ENCODE measurements around the gene COL7A1.

DNA sequence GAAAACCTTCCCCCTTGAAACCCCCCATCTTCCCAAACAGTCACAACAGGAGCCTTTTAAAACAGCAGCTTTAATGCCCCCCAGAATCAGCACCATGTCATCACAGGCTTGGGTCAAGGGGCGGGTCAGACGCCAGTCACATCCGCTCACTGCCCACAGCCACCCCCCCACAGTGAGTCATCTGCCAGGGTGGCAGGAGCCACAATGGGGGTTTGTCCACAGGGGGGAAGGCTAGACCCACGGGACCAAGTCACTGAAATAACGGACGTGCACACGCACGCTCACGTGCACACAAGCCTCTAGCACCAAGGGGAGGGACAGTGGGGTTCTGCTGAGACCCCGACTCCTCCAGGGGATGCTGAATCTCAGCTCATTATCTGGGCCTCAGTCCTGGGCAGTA lies 31.1 kb downstream of the COL7A1 start:
- no peak for TF ChIP-seq CTCF (conservative IDR thresholded peaks at IDR 0.05; ENCODE audit: low read length)
- TF ChIP-seq EZH2phosphoT487 (IDR thresholded peaks at IDR 0.05; ENCODE audit: borderline replicate concordance, low read depth, low read length) = no peak
